HEK293 (cell line): ENCODE data around the gene PIP5KL1.

ENCODE experiments used
- CTCF ChIA-PET: fragments of 350-600 bp; formaldehyde crosslinking; extraction: SDS; loops from one replicate; lab custom pipeline; 2021; ENCODE audit warnings: antibody characterized with exemption; lab: Yijun Ruan, JAX
- POLR2A ChIA-PET: fragments of 300-600 bp; formaldehyde crosslinking; extraction: SDS; loops from one replicate; lab custom pipeline; 2020; ENCODE audit warnings: antibody characterized with exemption, inconsistent platforms; lab: Yijun Ruan, JAX
- H3K27ac ChIP-seq: fragments of 200-500 bp; sonication (Bioruptor generic); 2 replicates; pipeline ENCODE4 v1.5.1; 2014; ENCODE audit warnings: low read depth, low read length, control low read depth, inconsistent platforms; ENCODE audit errors: extremely low read depth
- H3K36me3 ChIP-seq, 2 experiments: fragments of 200-500 bp in 1 of 2; sonication (Bioruptor generic) in 1 of 2; 1 replicate in 1 of 2; 2 replicates in 1 of 2; pipeline ENCODE4 v1.5.1; 2014 to 2017; ENCODE audit warnings: inconsistent platforms in 2 of 2, low read length in 2 of 2; ENCODE audit not compliant: control insufficient read depth in 2 of 2, insufficient read depth in 1 of 2
- H3K4me1 ChIP-seq: fragments of 200-500 bp; sonication (Bioruptor generic); 2 replicates; pipeline ENCODE4 v1.5.1; 2014; ENCODE audit warnings: mild to moderate bottlenecking, low read length, inconsistent platforms; ENCODE audit not compliant: control insufficient read depth, insufficient read depth
- H3K4me3 ChIP-seq: 2 replicates; pipeline ENCODE4 v1.5.1; 2011; ENCODE audit warnings: low read depth, mild to moderate bottlenecking, control low read depth, low read length, moderate library complexity
- H3K9me3 ChIP-seq: fragments of 200-500 bp; sonication (Bioruptor generic); 2 replicates; pipeline ENCODE4 v1.5.1; 2014; ENCODE audit warnings: low read depth, low read length, inconsistent platforms; ENCODE audit not compliant: control insufficient read depth, insufficient read depth
- HOXC10 ChIP-seq: sonication (generic); formaldehyde crosslinking; IDR thresholded peaks from 2 replicates; pipeline ENCODE4 v1.8.1; 2023; ENCODE audit warnings: mild to moderate bottlenecking, missing genetic modification reagents
- ZBTB17 ChIP-seq: fragments of 450-650 bp; formaldehyde crosslinking; IDR thresholded peaks from 2 replicates; pipeline ENCODE4 v1.5.1; 2016; ENCODE audit warnings: missing biosample characterization, missing genetic modification characterization
- ZNF133 ChIP-seq: fragments of 450-650 bp; formaldehyde crosslinking; IDR thresholded peaks from 2 replicates; pipeline ENCODE4 v1.5.1; 2016; ENCODE audit warnings: missing biosample characterization, missing genetic modification characterization
- ZNF223 ChIP-seq: fragments of 450-650 bp; formaldehyde crosslinking; IDR thresholded peaks from 2 replicates; pipeline ENCODE4 v1.5.1; 2016; ENCODE audit warnings: missing biosample characterization, missing genetic modification characterization
- ZNF23 ChIP-seq: fragments of 450-650 bp; formaldehyde crosslinking; IDR thresholded peaks from 2 replicates; pipeline ENCODE4 v1.5.1; 2016; ENCODE audit warnings: missing biosample characterization, missing genetic modification characterization, borderline replicate concordance
- ZNF292 ChIP-seq: fragments of 450-650 bp; formaldehyde crosslinking; IDR thresholded peaks from 2 replicates; pipeline ENCODE4 v1.5.1; 2016; ENCODE audit warnings: low read depth, missing biosample characterization, missing genetic modification characterization, borderline replicate concordance
- ZNF48 ChIP-seq: fragments of 450-650 bp; formaldehyde crosslinking; IDR thresholded peaks from 2 replicates; pipeline ENCODE4 v1.5.1; 2016; ENCODE audit warnings: missing biosample characterization, missing genetic modification characterization
- ZNF501 ChIP-seq: fragments of 450-650 bp; formaldehyde crosslinking; IDR thresholded peaks from 2 replicates; pipeline ENCODE4 v1.5.1; 2016; ENCODE audit warnings: missing biosample characterization, missing genetic modification characterization
- ZNF548 ChIP-seq: fragments of 450-650 bp; formaldehyde crosslinking; IDR thresholded peaks from 2 replicates; pipeline ENCODE4 v1.5.1; 2016; ENCODE audit warnings: missing biosample characterization, missing genetic modification characterization
- ZNF560 ChIP-seq: fragments of 450-650 bp; formaldehyde crosslinking; IDR thresholded peaks from 2 replicates; pipeline ENCODE4 v1.5.1; 2017; ENCODE audit warnings: missing biosample characterization, missing genetic modification characterization, borderline replicate concordance
- ZNF623 ChIP-seq: fragments of 450-650 bp; formaldehyde crosslinking; IDR thresholded peaks from 2 replicates; pipeline ENCODE4 v1.5.1; 2016; ENCODE audit warnings: missing biosample characterization, missing genetic modification characterization
- ZNF629 ChIP-seq: fragments of 450-650 bp; formaldehyde crosslinking; IDR thresholded peaks from 2 replicates; pipeline ENCODE4 v1.5.1; 2017; ENCODE audit warnings: missing biosample characterization, missing genetic modification characterization
- ZSCAN23 ChIP-seq: fragments of 450-650 bp; formaldehyde crosslinking; IDR thresholded peaks from 2 replicates; pipeline ENCODE4 v1.5.1; 2016; ENCODE audit warnings: missing biosample characterization, missing genetic modification characterization
- TF ChIP-seq, protein P1 (sequence below): fragments of 450-650 bp; formaldehyde crosslinking; IDR thresholded peaks from 2 replicates; pipeline ENCODE4 v1.5.1; 2016; ENCODE audit warnings: missing biosample characterization, missing genetic modification characterization
- TF ChIP-seq, protein P2 (sequence below): fragments of 450-650 bp; formaldehyde crosslinking; IDR thresholded peaks from 2 replicates; pipeline ENCODE4 v1.5.1; 2016; ENCODE audit warnings: missing biosample characterization, missing genetic modification characterization
- TF ChIP-seq, protein P3 (sequence below): fragments of 450-650 bp; formaldehyde crosslinking; IDR thresholded peaks from 2 replicates; pipeline ENCODE4 v1.5.1; 2017; ENCODE audit warnings: missing biosample characterization, missing genetic modification characterization
- TF ChIP-seq, protein P4 (sequence below): fragments of 450-650 bp; formaldehyde crosslinking; IDR thresholded peaks from 2 replicates; pipeline ENCODE4 v1.5.1; 2016; ENCODE audit warnings: missing biosample characterization, missing genetic modification characterization
- TF ChIP-seq, protein P5 (sequence below): fragments of 450-650 bp; formaldehyde crosslinking; IDR thresholded peaks from 2 replicates; pipeline ENCODE4 v1.5.1; 2016; ENCODE audit warnings: missing biosample characterization, missing genetic modification characterization

PIP5KL1 gene

DNA sequence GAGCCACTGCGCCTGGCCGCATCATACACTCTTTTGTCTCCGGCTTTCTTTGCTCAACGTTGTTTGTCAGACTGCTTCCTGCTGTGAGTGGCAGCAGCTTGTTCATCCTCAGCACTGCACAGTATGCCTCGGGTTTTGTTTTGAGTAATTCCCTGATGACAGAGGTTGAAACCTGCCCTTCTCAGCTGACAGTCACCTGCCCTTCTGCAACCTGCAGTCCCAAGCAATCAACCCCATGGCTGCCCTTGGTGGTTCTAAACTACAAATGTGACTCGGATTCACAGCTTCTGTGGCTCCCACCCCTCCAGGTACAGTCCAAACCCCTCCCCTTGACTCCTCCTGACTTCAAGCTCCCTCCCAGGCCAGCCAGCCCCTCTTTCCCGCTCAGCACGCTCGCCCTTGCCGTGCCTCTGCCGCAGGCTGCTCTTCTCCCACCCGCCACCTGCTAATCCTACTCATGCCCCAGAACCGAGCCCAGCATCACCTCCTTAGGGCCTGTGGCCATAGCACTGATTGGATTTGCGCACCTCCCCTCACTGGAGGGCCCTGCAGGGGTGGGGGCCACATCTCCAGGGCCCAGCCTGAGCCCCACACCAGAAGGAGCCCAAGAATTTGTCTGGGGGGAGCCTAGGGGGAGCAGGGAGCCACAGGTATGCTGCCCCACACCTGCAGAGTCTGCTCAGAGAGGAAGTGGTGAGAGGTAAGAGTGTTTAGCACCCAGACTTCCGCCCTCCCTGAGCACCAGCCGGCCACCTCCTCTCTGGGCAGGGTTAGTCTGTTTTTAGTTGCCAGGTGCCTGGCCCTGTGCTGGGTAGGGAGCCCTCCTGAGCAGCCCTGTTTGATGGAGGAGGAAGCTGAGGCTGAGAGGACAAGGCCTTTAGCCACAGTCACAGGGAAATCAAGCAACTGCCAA lies 40.1 kb upstream of the PIP5KL1 start (continued):
- TF ChIP-seq, protein P1, sequence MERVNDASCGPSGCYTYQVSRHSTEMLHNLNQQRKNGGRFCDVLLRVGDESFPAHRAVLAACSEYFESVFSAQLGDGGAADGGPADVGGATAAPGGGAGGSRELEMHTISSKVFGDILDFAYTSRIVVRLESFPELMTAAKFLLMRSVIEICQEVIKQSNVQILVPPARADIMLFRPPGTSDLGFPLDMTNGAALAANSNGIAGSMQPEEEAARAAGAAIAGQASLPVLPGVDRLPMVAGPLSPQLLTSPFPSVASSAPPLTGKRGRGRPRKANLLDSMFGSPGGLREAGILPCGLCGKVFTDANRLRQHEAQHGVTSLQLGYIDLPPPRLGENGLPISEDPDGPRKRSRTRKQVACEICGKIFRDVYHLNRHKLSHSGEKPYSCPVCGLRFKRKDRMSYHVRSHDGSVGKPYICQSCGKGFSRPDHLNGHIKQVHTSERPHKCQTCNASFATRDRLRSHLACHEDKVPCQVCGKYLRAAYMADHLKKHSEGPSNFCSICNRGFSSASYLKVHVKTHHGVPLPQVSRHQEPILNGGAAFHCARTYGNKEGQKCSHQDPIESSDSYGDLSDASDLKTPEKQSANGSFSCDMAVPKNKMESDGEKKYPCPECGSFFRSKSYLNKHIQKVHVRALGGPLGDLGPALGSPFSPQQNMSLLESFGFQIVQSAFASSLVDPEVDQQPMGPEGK: 0 out of 2 replicates have a peak, but pooled peaks have one; percentile 37
- no peak for TF ChIP-seq ZNF48 (tag by site-specific recombination)
- no peak for TF ChIP-seq ZNF548 (tag by site-specific recombination)
- no peak for TF ChIP-seq ZSCAN23 (tag by site-specific recombination)
- TF ChIP-seq ZNF501 (tag by site-specific recombination): no peak
- TF ChIP-seq ZNF629 (tag by site-specific recombination): peak; percentile 46
- TF ChIP-seq ZNF23 (tag by site-specific recombination): no peak
- no peak for TF ChIP-seq ZNF292 (tag by site-specific recombination)
- TF ChIP-seq HOXC10 (CRISPR knock-in tag): no peak
- TF ChIP-seq, protein P2, sequence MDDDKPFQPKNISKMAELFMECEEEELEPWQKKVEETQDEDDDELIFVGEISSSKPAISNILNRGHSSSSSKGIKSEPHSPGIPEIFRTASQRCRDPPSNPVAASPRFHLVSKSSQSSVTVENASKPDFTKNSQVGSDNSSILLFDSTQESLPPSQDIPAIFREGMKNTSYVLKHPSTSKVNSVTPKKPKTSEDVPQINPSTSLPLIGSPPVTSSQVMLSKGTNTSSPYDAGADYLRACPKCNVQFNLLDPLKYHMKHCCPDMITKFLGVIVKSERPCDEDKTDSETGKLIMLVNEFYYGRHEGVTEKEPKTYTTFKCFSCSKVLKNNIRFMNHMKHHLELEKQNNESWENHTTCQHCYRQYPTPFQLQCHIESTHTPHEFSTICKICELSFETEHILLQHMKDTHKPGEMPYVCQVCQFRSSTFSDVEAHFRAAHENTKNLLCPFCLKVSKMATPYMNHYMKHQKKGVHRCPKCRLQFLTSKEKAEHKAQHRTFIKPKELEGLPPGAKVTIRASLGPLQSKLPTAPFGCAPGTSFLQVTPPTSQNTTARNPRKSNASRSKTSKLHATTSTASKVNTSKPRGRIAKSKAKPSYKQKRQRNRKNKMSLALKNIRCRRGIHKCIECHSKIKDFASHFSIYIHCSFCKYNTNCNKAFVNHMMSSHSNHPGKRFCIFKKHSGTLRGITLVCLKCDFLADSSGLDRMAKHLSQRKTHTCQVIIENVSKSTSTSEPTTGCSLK (tag by site-specific recombination): no peak
- TF ChIP-seq ZNF223 (tag by site-specific recombination): 0 out of 2 replicates have a peak, but pooled peaks have one; percentile 3
- TF ChIP-seq, protein P3, sequence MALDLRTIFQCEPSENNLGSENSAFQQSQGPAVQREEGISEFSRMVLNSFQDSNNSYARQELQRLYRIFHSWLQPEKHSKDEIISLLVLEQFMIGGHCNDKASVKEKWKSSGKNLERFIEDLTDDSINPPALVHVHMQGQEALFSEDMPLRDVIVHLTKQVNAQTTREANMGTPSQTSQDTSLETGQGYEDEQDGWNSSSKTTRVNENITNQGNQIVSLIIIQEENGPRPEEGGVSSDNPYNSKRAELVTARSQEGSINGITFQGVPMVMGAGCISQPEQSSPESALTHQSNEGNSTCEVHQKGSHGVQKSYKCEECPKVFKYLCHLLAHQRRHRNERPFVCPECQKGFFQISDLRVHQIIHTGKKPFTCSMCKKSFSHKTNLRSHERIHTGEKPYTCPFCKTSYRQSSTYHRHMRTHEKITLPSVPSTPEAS (tag by site-specific recombination): no peak
- TF ChIP-seq ZNF560: no peak
- TF ChIP-seq ZNF133: no peak

DNA sequence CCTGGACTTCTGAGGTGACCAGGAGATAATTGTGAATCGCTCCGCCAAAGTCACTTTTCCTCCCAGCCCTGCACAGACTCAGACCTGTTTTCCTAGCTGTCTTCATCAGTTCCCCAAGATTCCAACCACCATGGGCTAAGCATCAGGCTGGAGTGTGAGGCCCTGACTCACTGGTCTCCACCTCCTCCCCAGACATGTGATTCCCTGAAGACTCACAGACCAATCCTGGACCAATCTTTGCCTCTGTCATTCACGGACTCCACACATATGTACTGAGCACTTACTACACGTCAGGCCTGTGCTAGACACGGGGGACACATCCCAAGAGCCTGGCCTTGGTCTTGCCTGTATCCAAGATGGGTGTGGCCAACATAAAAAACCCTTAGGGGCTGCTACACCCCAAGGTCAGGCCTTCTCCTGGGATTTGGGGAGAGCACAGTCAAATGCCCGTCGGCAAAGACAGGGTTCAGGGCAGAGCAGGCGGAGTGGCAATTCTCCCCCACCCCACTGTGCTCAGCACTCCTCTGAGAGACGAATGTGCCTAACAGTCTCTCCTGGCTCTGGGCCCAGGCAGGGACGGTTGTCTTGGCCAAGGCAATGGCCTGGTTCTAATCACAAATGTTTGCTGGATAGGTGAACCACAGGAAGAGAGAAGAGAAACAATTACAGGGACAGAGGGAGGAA lies 38.3 kb upstream of the PIP5KL1 start:
- no peak overlapping the region for H3K27ac ChIP-seq
- H3K9me3 ChIP-seq: no peaks in the 10 kb centered on the region
- H3K36me3 ChIP-seq: no peaks in the 10 kb centered on the region
- ChIA-PET CTCF (interaction anchor here (0.6 to 1.7 kb wide), 5 partner anchors 13 to 55 kb away, joined by 3 to 8 read pairs (median 3); no protein-coding TSS in a partner anchor), POLR2A (no interaction called here)
- no peak for TF ChIP-seq ZNF623 (tag by site-specific recombination)
- TF ChIP-seq, protein P4, sequence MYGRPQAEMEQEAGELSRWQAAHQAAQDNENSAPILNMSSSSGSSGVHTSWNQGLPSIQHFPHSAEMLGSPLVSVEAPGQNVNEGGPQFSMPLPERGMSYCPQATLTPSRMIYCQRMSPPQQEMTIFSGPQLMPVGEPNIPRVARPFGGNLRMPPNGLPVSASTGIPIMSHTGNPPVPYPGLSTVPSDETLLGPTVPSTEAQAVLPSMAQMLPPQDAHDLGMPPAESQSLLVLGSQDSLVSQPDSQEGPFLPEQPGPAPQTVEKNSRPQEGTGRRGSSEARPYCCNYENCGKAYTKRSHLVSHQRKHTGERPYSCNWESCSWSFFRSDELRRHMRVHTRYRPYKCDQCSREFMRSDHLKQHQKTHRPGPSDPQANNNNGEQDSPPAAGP: 0 out of 2 replicates have a peak, but pooled peaks have one; percentile 31
- 0 out of 2 replicates have a peak, but pooled peaks have one; percentile 31 for TF ChIP-seq ZBTB17 (tag by site-specific recombination)
- TF ChIP-seq, protein P5, sequence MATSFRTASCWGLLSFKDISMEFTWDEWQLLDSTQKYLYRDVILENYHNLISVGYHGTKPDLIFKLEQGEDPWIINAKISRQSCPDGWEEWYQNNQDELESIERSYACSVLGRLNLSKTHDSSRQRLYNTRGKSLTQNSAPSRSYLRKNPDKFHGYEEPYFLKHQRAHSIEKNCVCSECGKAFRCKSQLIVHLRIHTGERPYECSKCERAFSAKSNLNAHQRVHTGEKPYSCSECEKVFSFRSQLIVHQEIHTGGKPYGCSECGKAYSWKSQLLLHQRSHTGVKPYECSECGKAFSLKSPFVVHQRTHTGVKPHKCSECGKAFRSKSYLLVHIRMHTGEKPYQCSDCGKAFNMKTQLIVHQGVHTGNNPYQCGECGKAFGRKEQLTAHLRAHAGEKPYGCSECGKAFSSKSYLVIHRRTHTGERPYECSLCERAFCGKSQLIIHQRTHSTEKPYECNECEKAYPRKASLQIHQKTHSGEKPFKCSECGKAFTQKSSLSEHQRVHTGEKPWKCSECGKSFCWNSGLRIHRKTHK: no peak
- H3K4me3 ChIP-seq: no peak overlapping the region
- H3K4me1 ChIP-seq: peaks cover 22% of the 10 kb centered on the region
